SU-DHL-6 (cell line): ENCODE measurements around the gene ABHD17A.

Source experiments
- H2AFZ ChIP-seq: fragments of 200-600 bp; sonication (generic); 2 replicates; pipeline ENCODE4 v1.6.1; 2014; ENCODE audit warnings: low read depth, mild to moderate bottlenecking, moderate library complexity, mixed read lengths, antibody characterized with exemption, low read length; ENCODE audit not compliant: severe bottlenecking
- H3F3A ChIP-seq: fragments of 200-600 bp; shearing (Covaris generic); 2 replicates; pipeline ENCODE4 v1.6.0; 2016; ENCODE audit warnings: antibody characterized with exemption, mild to moderate bottlenecking; ENCODE audit not compliant: insufficient read depth
- H3K27ac ChIP-seq: fragments of 200-600 bp; sonication (generic); 2 replicates; pipeline ENCODE4 v1.5.1; 2016; ENCODE audit warnings: low read depth, mild to moderate bottlenecking, low read length, moderate library complexity, mixed read lengths
- H3K27me3 ChIP-seq: fragments of 200-600 bp; sonication (generic), shearing (Covaris generic); 2 replicates; pipeline ENCODE4 v1.6.0; 2014; ENCODE audit warnings: mild to moderate bottlenecking, low read length
- H3K36me3 ChIP-seq: fragments of 200-600 bp; sonication (generic); 2 replicates; pipeline ENCODE4 v1.6.1; 2014; ENCODE audit warnings: mild to moderate bottlenecking, low read length, mixed read lengths
- H3K4me2 ChIP-seq: fragments of 300-600, 200-600 bp; shearing (Covaris generic), sonication (generic); 2 replicates; pipeline ENCODE4 v1.6.0; 2014; ENCODE audit warnings: low read length, low read depth, mild to moderate bottlenecking; ENCODE audit not compliant: poor library complexity, severe bottlenecking
- H3K4me3 ChIP-seq: fragments of 200-600 bp; sonication (generic); 2 replicates; pipeline ENCODE4 v1.5.1; 2014; ENCODE audit warnings: antibody characterized with exemption, low read length, mild to moderate bottlenecking, mixed read lengths; ENCODE audit not compliant: insufficient read depth, poor library complexity, severe bottlenecking
- H3K79me2 ChIP-seq: fragments of 200-600 bp; sonication (generic); 2 replicates; pipeline ENCODE4 v1.6.1; 2014; ENCODE audit warnings: mild to moderate bottlenecking, low read length, moderate library complexity; ENCODE audit not compliant: insufficient read depth
- H3K9ac ChIP-seq: fragments of 200-600 bp; sonication (generic); 2 replicates; pipeline ENCODE4 v1.7.0; 2014; ENCODE audit warnings: mild to moderate bottlenecking, low read length
- H3K9me2 ChIP-seq: fragments of 200-600 bp; sonication (generic); replicated peaks from 2 replicates; pipeline ENCODE4 v1.6.1; 2014; ENCODE audit warnings: low read length; ENCODE audit not compliant: insufficient read depth
- H3K9me3 ChIP-seq: fragments of 200-600 bp; sonication (generic); 2 replicates; pipeline ENCODE4 v1.6.1; 2014; ENCODE audit warnings: low read length, mixed read lengths; ENCODE audit not compliant: insufficient read depth
- H4K20me1 ChIP-seq: fragments of 200-600 bp; sonication (generic); 2 replicates; pipeline ENCODE4 v1.6.1; 2014; ENCODE audit warnings: low read depth, mild to moderate bottlenecking, antibody characterized with exemption, low read length, moderate library complexity, mixed read lengths
- CTCF ChIP-seq: fragments of 200-600 bp; sonication (generic); IDR thresholded peaks from one replicate; pipeline ENCODE4 v1.5.1; 2017; ENCODE audit warnings: antibody characterized with exemption, mild to moderate bottlenecking, low read length, moderate library complexity; ENCODE audit not compliant: insufficient read depth, poor library complexity, severe bottlenecking
- EZH2phosphoT487 ChIP-seq: fragments of 200-600 bp; sonication (generic), shearing (Covaris generic); conservative IDR thresholded peaks from 2 replicates; pipeline ENCODE4 v1.6.1; 2018; ENCODE audit warnings: mild to moderate bottlenecking, antibody characterized with exemption, low read length, moderate library complexity, mixed read lengths

Gene ABHD17A

GRCh38 chr19:1859331-1859781 is 25.9 kb downstream of the ABHD17A start:
- no peak overlapping the region for H3K4me2 ChIP-seq
- H2AFZ ChIP-seq: no peak overlapping the region
- H4K20me1 ChIP-seq: peaks cover 6% of the 10 kb centered on the region; the same call in 1 of the 2 replicates
- no peak overlapping the region for H3K4me3 ChIP-seq
- no peak overlapping the region for H3K27ac ChIP-seq
- no peaks in the 10 kb centered on the region for H3K9me2 ChIP-seq
- no peaks in the 10 kb centered on the region for H3K27me3 ChIP-seq
- H3K9ac ChIP-seq: no peak overlapping the region
- no peak for TF ChIP-seq CTCF
- no peak for TF ChIP-seq EZH2phosphoT487
- peaks cover 16% of the 10 kb centered on the region; the same call in 1 of the 2 replicates for H3F3A ChIP-seq
- H3K79me2 ChIP-seq: peaks cover 62% of the 10 kb centered on the region
- no peaks in the 10 kb centered on the region for H3K9me3 ChIP-seq
- no peaks in the 10 kb centered on the region for H3K36me3 ChIP-seq

- H3K9me3 ChIP-seq: no peaks in the 10 kb centered on the region
- H4K20me1 ChIP-seq: peaks cover 6% of the 10 kb centered on the region; the same call in 1 of the 2 replicates
- 0 out of 2 replicates have a peak overlapping the region, but pooled peaks have one; percentile 20 for H3K27ac ChIP-seq
- no peak overlapping the region for H3K4me2 ChIP-seq
- no peaks in the 10 kb centered on the region for H3K36me3 ChIP-seq
- no peak overlapping the region for H3K9ac ChIP-seq
- no peaks in the 10 kb centered on the region for H3K9me2 ChIP-seq
- peaks cover 16% of the 10 kb centered on the region; the same call in 1 of the 2 replicates for H3F3A ChIP-seq
- no peak overlapping the region for H3K4me3 ChIP-seq
- no peak overlapping the region for H2AFZ ChIP-seq
- H3K79me2 ChIP-seq: peaks cover 62% of the 10 kb centered on the region
- TF ChIP-seq CTCF (no peak), EZH2phosphoT487 (no peak)
- no peaks in the 10 kb centered on the region for H3K27me3 ChIP-seq
Observed at GRCh38 chr19:1858412-1859081, 26.7 kb downstream of the ABHD17A start.

GRCh38 chr19:1857648-1858326 is 27.5 kb downstream of the ABHD17A start:
- no peak for TF ChIP-seq EZH2phosphoT487
- TF ChIP-seq CTCF: no peak
- peaks cover 9% of the 10 kb centered on the region; the same call in 1 of the 2 replicates for H4K20me1 ChIP-seq
- H3K27me3 ChIP-seq: no peaks in the 10 kb centered on the region
- no peak overlapping the region for H3K4me3 ChIP-seq
- peak overlapping the region; percentile 49; the same call in 1 of the 2 replicates for H3K9ac ChIP-seq
- peak overlapping the region; percentile 55 for H3K4me2 ChIP-seq
- no peaks in the 10 kb centered on the region for H3K9me3 ChIP-seq
- peak overlapping the region; percentile 61 for H3K27ac ChIP-seq
- no peaks in the 10 kb centered on the region for H3K36me3 ChIP-seq
- peaks cover 67% of the 10 kb centered on the region for H3K79me2 ChIP-seq
- H2AFZ ChIP-seq: no peak overlapping the region
- H3F3A ChIP-seq: peaks cover 16% of the 10 kb centered on the region; the same call in 1 of the 2 replicates
- H3K9me2 ChIP-seq: no peaks in the 10 kb centered on the region
